RPMI7951 (cell line): ENCODE results near the gene BRSK1. TPM values are rescaled to one million over a fixed set of nuclear protein-coding genes. Genes with fewer than 3 reads are reported as not detected.

Experiments
- DNase-seq: peaks from one replicate; pipeline ENCODE4 v3.0.0-alpha.2; 2012; ENCODE audit warnings: low read depth
- total RNA-seq: library from RNA; depleted of rRNA; stranded (reverse); fragments of >200 nt; shearing (Covaris generic); gene quantifications from 2 replicates; pipeline ENCODE4 v1.2.3, GENCODE V29; 2014

Gene BRSK1
- total RNA-seq, 1 experiment from 2014 or later = 1.2 TPM

- no peak for DNase-seq
These were observed 9.7 kb upstream of the BRSK1 start for GRCh38 chr19:55273978-55274707.

DNA sequence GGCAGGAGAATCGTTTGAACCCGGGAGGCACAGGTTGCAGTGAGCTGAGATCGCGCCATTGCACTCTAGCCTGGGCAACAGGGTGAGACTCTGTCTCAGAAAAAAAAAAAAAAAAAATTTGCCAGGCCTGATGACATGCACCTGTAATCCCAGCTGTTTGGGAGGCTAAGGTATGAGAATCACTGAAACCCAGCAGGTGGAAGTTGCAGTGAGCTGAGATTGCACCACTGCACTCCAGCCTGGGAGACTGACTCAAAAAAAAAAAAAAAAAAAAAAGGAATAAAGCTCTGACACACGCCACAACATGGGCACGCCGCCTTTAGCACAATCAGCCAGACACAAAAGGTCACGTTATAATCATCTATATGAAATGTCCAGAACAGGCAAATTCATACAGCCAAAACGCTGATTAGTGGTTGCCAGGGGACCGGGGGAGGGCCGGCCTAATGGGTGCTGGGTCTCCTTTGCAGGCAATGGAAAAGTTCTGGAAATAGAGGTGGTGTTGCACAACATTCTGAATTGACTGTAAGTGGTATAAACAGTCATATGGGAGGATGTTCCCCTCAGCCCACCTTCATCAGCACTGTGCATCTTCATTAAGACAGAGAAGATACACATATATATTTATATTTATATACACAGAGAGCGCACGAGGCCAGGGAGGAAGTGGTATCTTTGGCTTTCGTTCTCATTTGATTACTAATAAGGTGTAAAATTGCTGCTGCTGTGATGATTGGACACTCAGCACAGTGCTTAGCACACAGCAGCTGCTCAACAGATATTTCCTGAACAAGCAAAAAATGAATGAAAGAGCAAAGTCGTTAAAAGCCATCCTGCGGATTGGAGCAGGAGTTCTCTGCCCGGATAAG lies 7.7 kb upstream of the BRSK1 start:
- no peak for DNase-seq

DNA sequence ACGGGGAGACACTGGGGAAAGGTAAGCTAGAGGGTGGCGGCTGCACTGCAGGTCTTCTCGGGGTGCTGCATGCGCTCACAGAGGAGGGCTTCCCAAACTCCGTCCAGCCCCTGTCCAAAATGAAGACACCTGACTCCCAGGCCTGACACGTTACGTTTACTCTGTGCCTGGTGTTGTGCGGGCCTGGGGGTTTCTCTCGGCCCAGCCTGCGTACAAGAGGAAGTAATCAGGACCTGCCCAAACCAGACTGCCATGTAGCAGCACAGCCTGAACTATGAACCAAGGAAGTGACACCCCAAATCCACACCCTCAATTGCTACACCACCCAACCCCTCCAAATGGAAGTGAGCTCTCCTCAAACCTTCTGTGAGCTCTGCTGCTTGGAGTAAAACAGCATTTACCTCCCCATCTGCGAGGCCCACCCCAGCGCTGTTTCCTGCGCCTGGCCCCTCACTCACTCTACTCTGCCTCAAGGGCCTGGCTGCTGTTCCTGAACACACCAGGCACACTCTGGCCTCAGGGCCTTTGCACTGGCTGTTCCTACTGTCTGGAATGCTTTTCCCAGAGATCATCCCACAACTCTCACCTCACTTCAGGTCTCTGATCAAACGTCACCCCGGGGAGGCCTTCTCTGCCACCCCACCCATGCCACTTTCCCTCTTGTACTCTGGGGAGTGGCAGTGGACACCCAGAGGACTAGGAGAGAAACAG lies 6.9 kb upstream of the BRSK1 start:
- no peak for DNase-seq

DNA sequence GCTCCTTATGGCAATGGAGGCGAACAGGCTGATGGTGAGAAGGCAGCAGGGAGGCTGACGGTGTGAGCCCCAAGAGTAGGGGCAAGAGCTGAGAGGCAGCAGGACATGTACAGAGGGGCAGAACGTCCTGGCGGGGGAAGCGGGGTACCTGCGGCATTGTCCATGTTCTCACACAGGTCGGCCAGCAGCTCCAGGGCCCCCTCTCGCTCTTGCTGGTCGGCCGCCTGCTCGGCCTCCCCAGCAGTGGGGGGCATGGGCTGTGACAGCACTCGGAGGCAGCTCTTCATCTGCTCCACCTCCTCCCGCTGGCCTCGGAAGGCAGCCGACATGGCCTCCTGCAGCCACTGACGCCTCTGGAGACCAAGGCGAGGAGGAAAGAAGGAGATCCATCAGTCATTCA lies 6.3 kb upstream of the BRSK1 start:
- no peak for DNase-seq

DNA sequence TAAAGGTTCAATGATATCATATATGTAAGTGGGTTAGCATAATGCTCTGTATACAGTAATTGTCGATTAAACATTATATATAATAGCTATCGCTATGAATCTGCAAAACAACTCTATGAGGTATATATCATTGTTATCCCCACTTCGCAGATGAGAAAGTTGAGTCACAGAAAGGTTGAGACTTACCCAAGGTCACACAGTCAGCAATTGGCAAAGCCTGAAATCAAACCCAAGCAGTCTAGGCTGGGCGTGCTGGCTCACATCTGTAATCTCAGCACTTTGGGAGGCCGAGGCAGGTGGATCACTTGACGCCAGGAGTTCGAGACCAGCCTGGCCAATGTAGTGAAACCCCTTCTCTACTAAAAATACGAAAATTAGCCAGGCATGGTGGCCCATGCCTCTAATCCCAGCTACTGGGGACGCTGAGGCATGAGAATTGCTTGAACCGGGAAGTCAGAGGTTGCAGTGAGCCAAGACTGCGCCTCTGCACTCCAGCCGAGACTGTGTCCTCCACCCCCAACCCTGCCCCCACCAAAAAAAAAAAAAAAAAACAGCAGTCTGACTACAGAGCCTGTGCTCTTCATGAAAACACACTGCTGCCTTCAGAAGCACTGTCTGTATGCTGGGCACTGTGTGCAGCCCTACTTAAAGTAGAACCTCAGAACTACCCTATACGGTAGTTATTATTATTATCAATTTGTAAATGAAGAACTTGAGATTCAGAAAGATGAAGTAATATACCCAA lies 5.2 kb upstream of the BRSK1 start:
- no peak for DNase-seq

- no peak for DNase-seq
These were observed 4.5 kb upstream of the BRSK1 start for GRCh38 chr19:55279340-55279739.

- peak; percentile 93 for DNase-seq
These were observed 3.8 kb upstream of the BRSK1 start, which contains the start of gene HSPBP1 for GRCh38 chr19:55279770-55280643. TSS of gene HSPBP1 (minus strand) at chr19:55280110. CDS start at chr19:55279608, 502 bp downstream.

GRCh38 chr19:55284405-55285058 lies 735 bp downstream of the BRSK1 start:
- DNase-seq = no peak

DNA sequence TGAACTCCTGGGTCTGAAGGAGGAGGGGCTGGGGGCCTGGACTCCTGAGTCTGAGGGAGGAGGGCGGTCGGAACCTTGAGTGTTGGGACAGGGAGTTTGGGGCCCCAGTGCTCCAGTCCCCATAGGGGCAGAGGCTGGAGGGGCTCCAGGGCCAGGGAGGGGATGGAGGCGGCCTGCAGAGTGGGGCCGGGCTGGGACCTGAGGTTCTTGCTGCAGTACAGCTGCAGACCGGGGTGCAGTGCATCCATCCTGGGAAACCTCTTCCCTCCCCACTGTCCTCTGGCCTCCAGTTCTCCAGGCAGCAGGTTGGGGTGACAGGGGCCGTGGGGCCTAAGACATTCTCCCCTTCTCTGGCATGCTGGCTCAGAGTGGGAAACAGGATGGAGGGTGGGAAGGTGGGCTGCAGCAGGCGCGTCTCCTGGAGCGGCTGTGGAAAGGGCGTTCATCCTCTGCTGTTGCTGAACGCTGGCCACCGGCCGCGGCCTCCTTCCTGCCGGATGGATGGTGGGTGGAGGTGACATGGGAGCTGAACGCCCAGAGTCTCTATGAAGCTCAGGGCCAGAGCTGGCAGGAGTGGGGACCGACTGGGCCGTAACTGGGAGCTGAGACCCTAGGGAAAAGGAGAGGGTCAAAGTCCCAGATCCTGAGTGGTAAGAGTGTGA lies 1.6 kb downstream of the BRSK1 start:
- no peak for DNase-seq

DNA sequence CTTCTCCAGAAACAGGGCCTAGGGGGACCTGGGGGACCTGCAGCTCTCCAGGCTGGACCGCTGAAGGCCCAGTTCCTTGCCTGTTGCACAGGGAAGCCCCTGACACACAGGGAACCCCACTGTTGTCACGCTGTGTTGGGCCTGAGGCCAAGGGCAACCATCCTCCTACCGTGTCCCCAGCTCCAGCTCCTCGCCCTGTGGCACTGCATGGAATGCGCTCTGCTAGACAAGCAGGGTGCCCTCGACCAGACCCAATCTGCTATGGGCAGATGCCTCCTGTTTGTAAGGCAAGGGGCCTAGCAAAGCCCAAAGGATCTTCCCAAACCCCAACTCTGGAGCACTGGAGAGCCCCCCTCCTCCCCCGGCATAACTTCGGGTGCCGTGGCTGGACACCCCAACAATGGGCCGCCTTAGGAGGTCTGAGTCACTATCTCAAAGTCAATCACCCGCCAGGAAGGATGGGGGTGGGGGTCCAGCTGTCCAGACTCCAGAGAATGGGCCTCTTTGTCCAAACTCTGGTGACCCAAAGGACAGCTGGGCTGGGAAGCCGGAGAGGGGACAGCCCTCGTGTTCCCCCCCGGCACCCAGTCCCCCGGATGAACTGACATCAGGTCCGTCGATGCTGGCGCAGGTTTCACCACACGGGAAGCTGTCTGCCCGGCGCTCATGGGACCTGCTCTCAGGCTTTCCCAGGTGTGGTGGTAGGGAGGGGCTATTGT lies 3.7 kb downstream of the BRSK1 start:
- peak; percentile 52 for DNase-seq

- peak; percentile 32 for DNase-seq
These were observed 5.5 kb downstream of the BRSK1 start for GRCh38 chr19:55289117-55289796.

DNA sequence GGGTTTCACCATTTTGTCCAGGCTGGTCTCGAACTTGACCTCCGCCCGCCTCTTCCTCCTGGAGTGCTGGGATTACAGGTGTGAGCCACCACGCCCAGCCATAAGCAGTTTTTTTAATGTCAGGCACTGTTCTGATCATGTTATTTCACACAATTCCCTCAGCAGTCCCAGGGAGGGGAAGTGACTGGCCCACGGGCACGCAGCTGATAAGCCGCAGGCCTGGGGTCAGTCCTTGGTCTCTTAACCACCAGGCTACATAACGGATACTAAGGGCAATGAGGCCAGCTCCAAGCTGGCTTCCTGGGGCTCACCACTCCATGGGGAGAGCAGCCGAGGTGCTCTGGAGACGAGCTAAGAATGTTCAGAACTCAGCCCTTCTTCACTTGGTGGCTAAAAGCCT lies 13.5 kb downstream of the BRSK1 start:
- no peak for DNase-seq

DNA sequence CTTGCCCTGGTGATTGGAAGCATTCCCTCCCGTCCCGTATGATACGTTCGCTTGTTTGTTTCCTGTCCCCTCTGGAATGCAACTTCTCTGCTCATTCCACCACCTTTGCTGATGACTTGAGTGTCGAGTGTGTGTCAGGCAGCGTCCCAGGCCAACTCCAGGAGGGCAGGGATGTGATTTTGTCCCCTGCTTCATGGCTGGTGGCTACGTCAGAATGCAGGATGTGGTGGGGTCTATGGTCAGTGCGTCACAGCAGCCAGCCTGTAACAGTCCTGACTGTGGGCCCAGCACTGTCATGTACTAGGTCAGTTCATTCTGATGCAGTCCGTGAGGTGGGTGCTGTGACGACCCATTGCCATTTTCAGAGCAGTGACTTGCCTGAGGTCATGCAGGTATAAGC lies 16.2 kb downstream of the BRSK1 start:
- DNase-seq = no peak

- no peak for DNase-seq
These were observed 17.2 kb downstream of the BRSK1 start for GRCh38 chr19:55300886-55301458.

- DNase-seq = peak; percentile 54
These were observed 17.9 kb downstream of the BRSK1 start for GRCh38 chr19:55301459-55302317.

GRCh38 chr19:55302318-55302703 lies 18.5 kb downstream of the BRSK1 start:
- no peak for DNase-seq

- no peak for DNase-seq
These were observed 19.7 kb downstream of the BRSK1 start for GRCh38 chr19:55303477-55303876.
